OCI-LY3 (cell line): ENCODE measurements around the gene S100A6.

Experiments
- CTCF ChIP-seq: fragments of 200-600, 300-600 bp; sonication (generic); IDR thresholded peaks from 2 replicates; pipeline ENCODE4 v1.5.1; 2014; ENCODE audit warnings: antibody characterized with exemption, low read length, low read depth
- EZH2phosphoT487 ChIP-seq: fragments of 200-600 bp; shearing (Covaris generic); IDR thresholded peaks from 2 replicates; pipeline ENCODE4 v1.6.1; 2018; ENCODE audit warnings: antibody characterized with exemption, mixed run types, low read depth

GRCh38 chr1:153585006-153585405, 49.2 kb upstream of the S100A6 start:
- TF ChIP-seq CTCF = no peak
- TF ChIP-seq EZH2phosphoT487 = no peak
